Measurements from ENCODE around the gene PALS2.

The PALS2 gene

GRCh38 chr7:24572997-24573553 lies at the start of gene PALS2:
Gene PALS2 (plus strand): TSS chr7:24573452. CDS start chr7:24623668, 50,216 bp downstream.
- H3K9ac ChIP-seq (ENCODE audit: insufficient read length) = peak within 1 kb of the TSS; percentile 86
- H3K36me3 ChIP-seq (ENCODE audit: insufficient read depth, low read length) = no peaks in the 10 kb centered on the region
- no peaks in the 10 kb centered on the region for H3K9me3 ChIP-seq (ENCODE audit: low read depth, low read length)
- H3K4me3 ChIP-seq = peak within 1 kb of the TSS; percentile 98
- H3K27ac ChIP-seq = no peak within 1 kb of the TSS
- DNase-seq (ENCODE audit: low read depth, low spot score) = no peak
- TF ChIP-seq POLR2AphosphoS5 (IDR thresholded peaks at IDR 0.05; ENCODE audit: borderline replicate concordance, low read depth, low read length) (peak; percentile 56; the same call in 1 of the 2 replicates), FOXP2 (optimal IDR thresholded peaks at IDR 0.05; ENCODE audit: control extremely low read depth, extremely low read length, insufficient read depth) (no peak)

GRCh38 chr7:24531255-24531654 lies 42.0 kb upstream of the PALS2 start:
- Histone ChIP-seq H3K36me3 (ENCODE audit: insufficient read depth, low read length) (no peaks in the 10 kb centered on the region), H3K4me3 (no peak overlapping the region), H3K9me3 (ENCODE audit: low read depth, low read length) (no peaks in the 10 kb centered on the region), H3K9ac (ENCODE audit: insufficient read length) (no peak overlapping the region), H3K27ac (no peak overlapping the region)
- DNase-seq (ENCODE audit: low read depth, low spot score) = no peak
- no peak for TF ChIP-seq EZH2 (IDR thresholded peaks at IDR 0.05)
- TF ChIP-seq FOXP2 (optimal IDR thresholded peaks at IDR 0.05; ENCODE audit: control extremely low read depth, extremely low read length, insufficient read depth) = no peak
- no peak for TF ChIP-seq POLR2AphosphoS5 (IDR thresholded peaks at IDR 0.05; ENCODE audit: borderline replicate concordance, low read depth, low read length)

GRCh38 chr7:24536682-24537081 lies 36.6 kb upstream of the PALS2 start:
- Histone ChIP-seq H3K9me3 (ENCODE audit: low read depth, low read length) (no peaks in the 10 kb centered on the region), H3K36me3 (ENCODE audit: insufficient read depth, low read length) (no peaks in the 10 kb centered on the region), H3K4me3 (no peak overlapping the region), H3K27ac (no peak overlapping the region), H3K9ac (ENCODE audit: insufficient read length) (no peak overlapping the region)
- TF ChIP-seq EZH2 (IDR thresholded peaks at IDR 0.05) (no peak), POLR2AphosphoS5 (IDR thresholded peaks at IDR 0.05; ENCODE audit: borderline replicate concordance, low read depth, low read length) (no peak), FOXP2 (optimal IDR thresholded peaks at IDR 0.05; ENCODE audit: control extremely low read depth, extremely low read length, insufficient read depth) (no peak)
- no peak for DNase-seq (ENCODE audit: low read depth, low spot score)

- H3K27ac ChIP-seq = no peak overlapping the region
- no peak overlapping the region for H3K9ac ChIP-seq (ENCODE audit: insufficient read length)
- no peak for TF ChIP-seq POLR2AphosphoS5 (IDR thresholded peaks at IDR 0.05; ENCODE audit: borderline replicate concordance, low read depth, low read length)
- no peak for TF ChIP-seq EZH2 (IDR thresholded peaks at IDR 0.05)
- TF ChIP-seq FOXP2 (optimal IDR thresholded peaks at IDR 0.05; ENCODE audit: control extremely low read depth, extremely low read length, insufficient read depth) = no peak
- no peak overlapping the region for H3K4me3 ChIP-seq
- no peak for DNase-seq (ENCODE audit: low read depth, low spot score)
- no peaks in the 10 kb centered on the region for H3K9me3 ChIP-seq (ENCODE audit: low read depth, low read length)
- no peaks in the 10 kb centered on the region for H3K36me3 ChIP-seq (ENCODE audit: insufficient read depth, low read length)
Observed at GRCh38 chr7:24540956-24541355, 32.3 kb upstream of the PALS2 start.

GRCh38 chr7:24545215-24545614 lies 28.0 kb upstream of the PALS2 start:
- TF ChIP-seq POLR2AphosphoS5 (IDR thresholded peaks at IDR 0.05; ENCODE audit: borderline replicate concordance, low read depth, low read length) (no peak), FOXP2 (optimal IDR thresholded peaks at IDR 0.05; ENCODE audit: control extremely low read depth, extremely low read length, insufficient read depth) (no peak), EZH2 (IDR thresholded peaks at IDR 0.05) (no peak)

GRCh38 chr7:24548390-24548789 lies 24.9 kb upstream of the PALS2 start:
- Histone ChIP-seq H3K36me3 (ENCODE audit: insufficient read depth, low read length) (no peaks in the 10 kb centered on the region), H3K9ac (ENCODE audit: insufficient read length) (no peak overlapping the region), H3K27ac (no peak overlapping the region), H3K9me3 (ENCODE audit: low read depth, low read length) (no peaks in the 10 kb centered on the region), H3K4me3 (no peak overlapping the region)
- no peak for TF ChIP-seq FOXP2 (optimal IDR thresholded peaks at IDR 0.05; ENCODE audit: control extremely low read depth, extremely low read length, insufficient read depth)
- TF ChIP-seq POLR2AphosphoS5 (IDR thresholded peaks at IDR 0.05; ENCODE audit: borderline replicate concordance, low read depth, low read length) = no peak
- no peak for TF ChIP-seq EZH2 (IDR thresholded peaks at IDR 0.05)
- DNase-seq (ENCODE audit: low read depth, low spot score) = no peak

More at GRCh38 chr7:24545215-24545614, 28.0 kb upstream of the PALS2 start:
- Histone ChIP-seq H3K36me3 (ENCODE audit: insufficient read depth, low read length) (no peaks in the 10 kb centered on the region), H3K27ac (no peak overlapping the region), H3K9me3 (ENCODE audit: low read depth, low read length) (no peaks in the 10 kb centered on the region), H3K4me3 (no peak overlapping the region), H3K9ac (ENCODE audit: insufficient read length) (no peak overlapping the region)
- DNase-seq (ENCODE audit: low read depth, low spot score) = no peak

GRCh38 chr7:24549991-24550390 lies 23.3 kb upstream of the PALS2 start:
- no peak overlapping the region for H3K9ac ChIP-seq (ENCODE audit: insufficient read length)

GRCh38 chr7:24555184-24555583 lies 18.1 kb upstream of the PALS2 start:
- no peak for TF ChIP-seq POLR2AphosphoS5 (IDR thresholded peaks at IDR 0.05; ENCODE audit: borderline replicate concordance, low read depth, low read length)
- TF ChIP-seq FOXP2 (optimal IDR thresholded peaks at IDR 0.05; ENCODE audit: control extremely low read depth, extremely low read length, insufficient read depth) = no peak
- TF ChIP-seq EZH2 (IDR thresholded peaks at IDR 0.05) = no peak
- Histone ChIP-seq H3K27ac (no peak overlapping the region), H3K9me3 (ENCODE audit: low read depth, low read length) (no peaks in the 10 kb centered on the region), H3K9ac (ENCODE audit: insufficient read length) (no peak overlapping the region), H3K4me3 (no peak overlapping the region), H3K36me3 (ENCODE audit: insufficient read depth, low read length) (no peaks in the 10 kb centered on the region)
- DNase-seq (ENCODE audit: low read depth, low spot score) = no peak

More at GRCh38 chr7:24549991-24550390, 23.3 kb upstream of the PALS2 start:
- DNase-seq (ENCODE audit: low read depth, low spot score) = no peak
- Histone ChIP-seq H3K36me3 (ENCODE audit: insufficient read depth, low read length) (no peaks in the 10 kb centered on the region), H3K4me3 (no peak overlapping the region), H3K27ac (no peak overlapping the region), H3K9me3 (ENCODE audit: low read depth, low read length) (no peaks in the 10 kb centered on the region)
- TF ChIP-seq POLR2AphosphoS5 (IDR thresholded peaks at IDR 0.05; ENCODE audit: borderline replicate concordance, low read depth, low read length) = no peak
- TF ChIP-seq FOXP2 (optimal IDR thresholded peaks at IDR 0.05; ENCODE audit: control extremely low read depth, extremely low read length, insufficient read depth) = no peak
- TF ChIP-seq EZH2 (IDR thresholded peaks at IDR 0.05) = no peak

GRCh38 chr7:24555719-24556118 lies 17.5 kb upstream of the PALS2 start:
- Histone ChIP-seq H3K36me3 (ENCODE audit: insufficient read depth, low read length) (no peaks in the 10 kb centered on the region), H3K27ac (no peak overlapping the region), H3K9me3 (ENCODE audit: low read depth, low read length) (no peaks in the 10 kb centered on the region), H3K4me3 (no peak overlapping the region), H3K9ac (ENCODE audit: insufficient read length) (no peak overlapping the region)
- DNase-seq (ENCODE audit: low read depth, low spot score) = no peak
- TF ChIP-seq POLR2AphosphoS5 (IDR thresholded peaks at IDR 0.05; ENCODE audit: borderline replicate concordance, low read depth, low read length) = no peak
- TF ChIP-seq EZH2 (IDR thresholded peaks at IDR 0.05) = no peak
- TF ChIP-seq FOXP2 (optimal IDR thresholded peaks at IDR 0.05; ENCODE audit: control extremely low read depth, extremely low read length, insufficient read depth) = no peak
